Activated CD4-positive, alpha-beta T cell treated with anti-CD3 and anti-CD28 coated beads, Interleukin-2, amount 50 U/mL, for 1 hour (primary cell): Measurements from ENCODE around the gene NGB.

Experiments
- DNase-seq: peaks from one replicate; pipeline ENCODE4 v3.0.0-alpha.2; 2020

NGB gene

GRCh38 chr14:77225892-77226557 lies 45.0 kb downstream of the NGB start:
- no peak for DNase-seq

GRCh38 chr14:77225254-77225653 lies 45.8 kb downstream of the NGB start:
- no peak for DNase-seq

- no peak for DNase-seq
Observed at GRCh38 chr14:77224212-77224611, 46.8 kb downstream of the NGB start.

- no peak for DNase-seq
Observed at GRCh38 chr14:77222546-77223225, 48.3 kb downstream of the NGB start.

GRCh38 chr14:77221241-77221871 lies 49.6 kb downstream of the NGB start:
- no peak for DNase-seq

- DNase-seq, result no peak
Observed at GRCh38 chr14:77220246-77221017, 50.6 kb downstream of the NGB start.

- DNase-seq, result no peak
Observed at GRCh38 chr14:77219591-77219990, 51.4 kb downstream of the NGB start.

GRCh38 chr14:77217551-77217950 lies 53.5 kb downstream of the NGB start:
- DNase-seq, result no peak
